Glutamatergic neuron (in vitro differentiated cells): ENCODE measurements around the gene AKR7A2. TPM values are rescaled to one million over a fixed set of nuclear protein-coding genes. Genes with fewer than 3 reads are reported as not detected.
A peak's percentile ranks its signal among the peaks of the same experiment; 100 is the strongest.

Experiments used
- DNase-seq: peaks from one replicate; pipeline ENCODE4 v3.0.0; 2022
- H3K27ac Mint-ChIP-seq: one replicate; pipeline ENCODE4 v1.8.0; 2020; ENCODE audit warnings: mild to moderate bottlenecking, mixed read lengths, inconsistent platforms; ENCODE audit not compliant: unreplicated experiment
- H3K27me3 Mint-ChIP-seq: one replicate; pipeline ENCODE4 v1.8.0; 2020; ENCODE audit warnings: mild to moderate bottlenecking, moderate library complexity, mixed read lengths, inconsistent platforms; ENCODE audit not compliant: unreplicated experiment
- H3K36me3 Mint-ChIP-seq: one replicate; pipeline ENCODE4 v1.8.0; 2020; ENCODE audit warnings: mild to moderate bottlenecking, mixed read lengths, inconsistent platforms; ENCODE audit not compliant: unreplicated experiment
- H3K4me1 Mint-ChIP-seq: one replicate; pipeline ENCODE4 v1.8.0; 2020; ENCODE audit warnings: mild to moderate bottlenecking, low read depth, mixed read lengths, inconsistent platforms; ENCODE audit not compliant: unreplicated experiment
- H3K4me3 Mint-ChIP-seq: one replicate; pipeline ENCODE4 v1.8.0; 2020; ENCODE audit warnings: mild to moderate bottlenecking, mixed read lengths, inconsistent platforms; ENCODE audit not compliant: unreplicated experiment
- H3K9me3 Mint-ChIP-seq: one replicate; pipeline ENCODE4 v1.8.0; 2020; ENCODE audit warnings: mild to moderate bottlenecking, moderate library complexity, mixed read lengths, inconsistent platforms; ENCODE audit not compliant: unreplicated experiment
- CTCF ChIP-seq: fragments of 200-600 bp; sonication (generic); IDR thresholded peaks from one replicate; pipeline ENCODE4 v1.5.0; 2021; ENCODE audit not compliant: partially characterized antibody, unreplicated experiment
- total RNA-seq: library from RNA; stranded (reverse); fragmentation: NEBNext Ultra II Directional; extraction: Animal tissue kit (Norgen Biotek cat#: 25700); gene quantifications from one replicate; pipeline ENCODE4 v1.2.1, GENCODE V29; 2021; ENCODE audit not compliant: unreplicated experiment

Gene AKR7A2
- total RNA-seq, 1 donor from 2014 or later, result 35.7 TPM

- Mint-ChIP-seq H3K27me3 (peaks cover 9% of the 10 kb centered on the region), H3K4me3 (peak overlapping the region; percentile 73), H3K4me1 (peaks cover 30% of the 10 kb centered on the region), H3K27ac (peak overlapping the region; percentile 92), H3K9me3 (peaks cover 14% of the 10 kb centered on the region), H3K36me3 (no peaks in the 10 kb centered on the region)
- no peak for TF ChIP-seq CTCF
- DNase-seq, result peak; percentile 52
Measured at GRCh38 chr1:19315378-19316198, 3.6 kb upstream of the AKR7A2 start.

- Mint-ChIP-seq H3K27ac (no peak overlapping the region), H3K36me3 (no peaks in the 10 kb centered on the region), H3K9me3 (peaks cover 16% of the 10 kb centered on the region), H3K4me3 (no peak overlapping the region), H3K4me1 (peaks cover 30% of the 10 kb centered on the region), H3K27me3 (peaks cover 9% of the 10 kb centered on the region)
- TF ChIP-seq CTCF, result no peak
- no peak for DNase-seq
Measured at GRCh38 chr1:19313961-19314882, 2.3 kb upstream of the AKR7A2 start.

GRCh38 chr1:19313636-19313959 lies 1.7 kb upstream of the AKR7A2 start:
- H3K27ac Mint-ChIP-seq, result peak overlapping the region; percentile 69
- peaks cover 9% of the 10 kb centered on the region for H3K27me3 Mint-ChIP-seq
- H3K4me1 Mint-ChIP-seq, result peaks cover 24% of the 10 kb centered on the region
- peaks cover 15% of the 10 kb centered on the region for H3K9me3 Mint-ChIP-seq
- no peak for TF ChIP-seq CTCF
- no peak for DNase-seq
- no peaks in the 10 kb centered on the region for H3K36me3 Mint-ChIP-seq
- H3K4me3 Mint-ChIP-seq, result peak overlapping the region; percentile 87

- Mint-ChIP-seq H3K36me3 (no peaks in the 10 kb centered on the region), H3K9me3 (peaks cover 15% of the 10 kb centered on the region), H3K27ac (peak overlapping the region; percentile 69), H3K4me3 (peak overlapping the region; percentile 87), H3K4me1 (peaks cover 24% of the 10 kb centered on the region), H3K27me3 (peaks cover 9% of the 10 kb centered on the region)
- no peak for TF ChIP-seq CTCF
- no peak for DNase-seq
Measured at GRCh38 chr1:19312782-19313635, 1.1 kb upstream of the AKR7A2 start.
